SJSA1 (cell line): Measurements from ENCODE around the gene FGD3. TPM values are rescaled to one million over a fixed set of nuclear protein-coding genes. Genes with fewer than 3 reads are reported as not detected.
"Not testable (repeated sequence)": the region's sequence is repeated elsewhere in the genome, so short reads cannot be mapped to it uniquely, and the experiment has no call there.

Experiments used
- DNase-seq, 2 experiments: peaks; one replicate each; pipeline ENCODE4 v3.0.0-alpha.2; 2015 to 2020; ENCODE audit warnings: low spot score in 2 of 2, low read depth in 1 of 2
- H3K27ac ChIP-seq: fragments of 250-450 bp; sonication (Bioruptor Pico); 2 replicates; pipeline ENCODE4 v1.5.1; 2020; ENCODE audit warnings: mild to moderate bottlenecking, moderate library complexity
- H3K27me3 ChIP-seq: fragments of 250-450 bp; sonication (Bioruptor Pico); replicated peaks from 2 replicates; pipeline ENCODE4 v1.5.1; 2020; ENCODE audit warnings: mild to moderate bottlenecking, moderate library complexity
- H3K36me3 ChIP-seq: fragments of 250-450 bp; sonication (Bioruptor Pico); 2 replicates; pipeline ENCODE4 v1.5.1; 2020; ENCODE audit warnings: mild to moderate bottlenecking
- H3K4me1 ChIP-seq: fragments of 250-450 bp; sonication (Bioruptor Pico); replicated peaks from 2 replicates; pipeline ENCODE4 v1.6.1; 2021; ENCODE audit warnings: mild to moderate bottlenecking
- H3K4me3 ChIP-seq: fragments of 250-450 bp; sonication (Bioruptor Pico); 2 replicates; pipeline ENCODE4 v1.5.1; 2020; ENCODE audit warnings: mild to moderate bottlenecking
- H3K9me3 ChIP-seq: fragments of 250-450 bp; sonication (Bioruptor Pico); replicated peaks from 2 replicates; pipeline ENCODE4 v1.5.1; 2020; ENCODE audit warnings: mild to moderate bottlenecking
- total RNA-seq: library from RNA; depleted of rRNA; stranded (reverse); fragments of >200 nt; shearing (Covaris generic); gene quantifications from 2 replicates; pipeline ENCODE4 v1.2.3, GENCODE V29; 2014

The FGD3 gene
- total RNA-seq, 1 experiment from 2014 or later = not detected

GRCh38 chr9:92992549-92992948 lies 45.2 kb downstream of the FGD3 start:
- H3K4me3 ChIP-seq = no peak overlapping the region
- no peaks in the 10 kb centered on the region for H3K4me1 ChIP-seq
- H3K36me3 ChIP-seq = no peaks in the 10 kb centered on the region
- DNase-seq = no peak
- H3K9me3 ChIP-seq = no peaks in the 10 kb centered on the region
- H3K27ac ChIP-seq = no peak overlapping the region
- no peaks in the 10 kb centered on the region; the same call in 1 of the 2 replicates for H3K27me3 ChIP-seq

- not testable (repeated sequence) for H3K27me3 ChIP-seq, H3K4me1 ChIP-seq, H3K9me3 ChIP-seq, H3K36me3 ChIP-seq, H3K27ac ChIP-seq, DNase-seq, H3K4me3 ChIP-seq
Observed at GRCh38 chr9:92998871-92999270, 51.5 kb downstream of the FGD3 start.

- H3K27me3 ChIP-seq = no peaks in the 10 kb centered on the region
- H3K4me1 ChIP-seq = no peaks in the 10 kb centered on the region
- H3K36me3 ChIP-seq = no peaks in the 10 kb centered on the region
- no peak for DNase-seq
- no peak overlapping the region for H3K27ac ChIP-seq
- no peaks in the 10 kb centered on the region for H3K9me3 ChIP-seq
- H3K4me3 ChIP-seq = no peak overlapping the region
Observed at GRCh38 chr9:93001031-93001430, 53.7 kb downstream of the FGD3 start.

- Histone ChIP-seq H3K27me3 (no peaks in the 10 kb centered on the region), H3K9me3 (no peaks in the 10 kb centered on the region), H3K4me3 (no peak overlapping the region), H3K4me1 (no peaks in the 10 kb centered on the region), H3K27ac (no peak overlapping the region), H3K36me3 (no peaks in the 10 kb centered on the region)
- DNase-seq = no peak
Observed at GRCh38 chr9:93002700-93003099, 55.4 kb downstream of the FGD3 start.

- no peak overlapping the region for H3K27ac ChIP-seq
- DNase-seq = peak; percentile 15 to 50
- no peaks in the 10 kb centered on the region for H3K27me3 ChIP-seq
- H3K4me1 ChIP-seq = no peaks in the 10 kb centered on the region
- H3K9me3 ChIP-seq = no peaks in the 10 kb centered on the region
- H3K4me3 ChIP-seq = no peak overlapping the region
- H3K36me3 ChIP-seq = no peaks in the 10 kb centered on the region
Observed at GRCh38 chr9:93003552-93004407, 56.5 kb downstream of the FGD3 start.

- no peak overlapping the region for H3K4me3 ChIP-seq
- no peak overlapping the region for H3K27ac ChIP-seq
- no peaks in the 10 kb centered on the region for H3K36me3 ChIP-seq
- H3K9me3 ChIP-seq = no peaks in the 10 kb centered on the region
- H3K4me1 ChIP-seq = no peaks in the 10 kb centered on the region
- DNase-seq = no peak
- no peaks in the 10 kb centered on the region for H3K27me3 ChIP-seq
Observed at GRCh38 chr9:93004561-93004960, 57.2 kb downstream of the FGD3 start.

- H3K9me3 ChIP-seq = no peaks in the 10 kb centered on the region
- H3K4me3 ChIP-seq = no peak overlapping the region
- no peaks in the 10 kb centered on the region for H3K4me1 ChIP-seq
- no peak for DNase-seq
- no peak overlapping the region for H3K27ac ChIP-seq
- no peaks in the 10 kb centered on the region for H3K36me3 ChIP-seq
- H3K27me3 ChIP-seq = no peaks in the 10 kb centered on the region
Observed at GRCh38 chr9:93005876-93006275, 58.6 kb downstream of the FGD3 start.

GRCh38 chr9:93007529-93008058 lies 60.3 kb downstream of the FGD3 start:
- no peaks in the 10 kb centered on the region for H3K36me3 ChIP-seq
- DNase-seq = no peak
- no peak overlapping the region for H3K4me3 ChIP-seq
- no peaks in the 10 kb centered on the region for H3K27me3 ChIP-seq
- no peak overlapping the region for H3K27ac ChIP-seq
- H3K4me1 ChIP-seq = no peaks in the 10 kb centered on the region
- H3K9me3 ChIP-seq = no peaks in the 10 kb centered on the region

- Histone ChIP-seq H3K4me1 (no peaks in the 10 kb centered on the region), H3K27me3 (no peaks in the 10 kb centered on the region), H3K9me3 (no peaks in the 10 kb centered on the region), H3K4me3 (no peak overlapping the region), H3K27ac (no peak overlapping the region), H3K36me3 (no peaks in the 10 kb centered on the region)
- DNase-seq = no peak
Observed at GRCh38 chr9:93008457-93008856, 61.1 kb downstream of the FGD3 start.

- H3K9me3 ChIP-seq = no peaks in the 10 kb centered on the region
- no peaks in the 10 kb centered on the region for H3K36me3 ChIP-seq
- no peaks in the 10 kb centered on the region for H3K4me1 ChIP-seq
- H3K27ac ChIP-seq = no peak overlapping the region
- no peaks in the 10 kb centered on the region for H3K27me3 ChIP-seq
- no peak overlapping the region for H3K4me3 ChIP-seq
- DNase-seq = no peak
Observed at GRCh38 chr9:93009337-93010015, 62.2 kb downstream of the FGD3 start.

GRCh38 chr9:93010056-93010455 lies 62.7 kb downstream of the FGD3 start:
- H3K27ac ChIP-seq = no peak overlapping the region
- H3K9me3 ChIP-seq = no peaks in the 10 kb centered on the region
- H3K4me3 ChIP-seq = no peak overlapping the region
- no peak for DNase-seq
- H3K4me1 ChIP-seq = no peaks in the 10 kb centered on the region
- no peaks in the 10 kb centered on the region for H3K36me3 ChIP-seq
- H3K27me3 ChIP-seq = no peaks in the 10 kb centered on the region

- Histone ChIP-seq H3K27me3 (no peaks in the 10 kb centered on the region), H3K27ac (no peak overlapping the region), H3K36me3 (no peaks in the 10 kb centered on the region), H3K4me3 (no peak overlapping the region), H3K9me3 (no peaks in the 10 kb centered on the region), H3K4me1 (no peaks in the 10 kb centered on the region)
- DNase-seq = peak in 1 of 2 experiments; percentile 27
Observed at GRCh38 chr9:93010704-93011103, 63.4 kb downstream of the FGD3 start.

- peak in 1 of 2 experiments; percentile 25 for DNase-seq
- no peak overlapping the region for H3K27ac ChIP-seq
- no peaks in the 10 kb centered on the region for H3K36me3 ChIP-seq
- no peak overlapping the region for H3K4me3 ChIP-seq
- no peaks in the 10 kb centered on the region for H3K4me1 ChIP-seq
- no peaks in the 10 kb centered on the region for H3K27me3 ChIP-seq
- no peaks in the 10 kb centered on the region for H3K9me3 ChIP-seq
Observed at GRCh38 chr9:93011114-93011513, 63.8 kb downstream of the FGD3 start.
